Measurements from ENCODE around the gene KIF12.
"Not testable (repeated sequence)": the region's sequence is repeated elsewhere in the genome, so short reads cannot be mapped to it uniquely, and the experiment has no call there.

KIF12 gene

DNA sequence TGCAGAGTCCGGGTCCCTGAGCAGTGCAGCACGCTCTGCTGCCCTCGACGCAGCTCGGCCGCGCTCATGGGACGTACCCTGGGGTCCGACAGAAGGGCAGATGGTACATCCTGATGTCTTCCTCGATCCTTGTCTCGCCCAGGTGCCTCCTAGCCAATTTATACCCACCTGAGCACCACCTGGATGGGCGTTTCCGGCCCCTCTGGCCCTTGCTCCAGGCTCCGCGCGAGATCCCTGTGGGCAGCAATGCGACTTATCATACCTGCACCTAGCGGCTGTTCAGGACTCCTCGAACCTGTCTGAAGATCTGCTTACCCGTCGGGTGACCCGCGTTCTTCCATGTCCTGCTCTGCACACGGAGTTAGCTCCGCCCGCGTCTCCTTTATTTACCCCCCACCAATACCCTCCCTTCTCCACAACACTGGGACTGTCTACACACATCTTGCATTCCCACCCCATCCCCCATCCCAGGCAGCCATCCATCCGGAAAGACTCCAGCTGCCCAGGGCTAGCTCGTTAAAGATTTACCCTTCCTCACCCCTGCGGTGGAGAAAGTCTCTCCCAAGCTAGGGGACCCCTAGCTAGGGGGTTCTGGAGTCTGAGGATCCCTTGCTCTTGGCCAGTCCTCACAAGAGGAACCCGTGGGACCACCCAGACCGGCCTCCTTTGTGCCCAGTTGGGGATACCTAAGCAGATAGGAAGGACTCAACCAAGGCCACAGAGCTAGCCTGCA is at the start of gene KIF12:
Gene KIF12, minus strand, starts transcription at position 357 of the 733 bp plus-strand sequence. Its CDS starts 16 bp downstream, at position 341.
- DNase-seq: no peak

DNA sequence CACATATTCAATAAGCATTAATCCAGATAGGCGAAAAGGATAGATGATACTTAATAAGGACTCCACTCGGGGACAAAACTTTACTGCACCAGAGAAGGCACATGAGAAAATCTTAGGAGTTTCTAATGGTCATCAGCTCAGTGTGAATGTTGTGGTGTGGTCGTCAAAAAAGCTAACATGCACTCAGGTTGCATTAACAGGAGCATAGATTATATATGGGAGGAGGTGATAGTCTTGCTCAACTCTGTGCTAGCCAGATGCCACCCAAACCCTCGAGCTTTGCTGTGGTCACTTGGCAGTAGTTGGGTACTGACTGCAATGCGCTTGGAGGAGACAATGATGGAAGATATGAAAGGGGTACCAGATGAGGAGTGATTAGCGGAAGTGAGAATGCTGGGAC is 47.6 kb upstream of the KIF12 start:
- DNase-seq: no peak

DNA sequence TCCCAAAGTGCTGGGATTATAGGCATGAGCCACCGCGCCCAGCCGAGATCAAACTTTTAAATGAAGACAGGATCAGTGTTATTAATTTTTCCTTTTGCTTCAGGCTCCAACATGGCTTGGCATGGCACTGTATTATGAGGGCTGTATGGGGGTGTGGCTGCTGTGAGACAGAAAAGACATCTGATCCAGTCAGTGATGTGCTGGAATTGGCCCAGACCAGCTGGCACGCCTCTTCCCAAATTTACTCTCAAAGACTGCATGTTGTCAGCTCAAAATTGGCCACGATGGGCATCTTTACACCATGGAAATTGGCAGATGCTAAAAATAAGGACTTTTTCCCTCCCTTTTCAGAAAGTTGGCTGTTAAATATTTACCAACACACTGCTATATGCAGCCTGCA is 44.1 kb upstream of the KIF12 start:
- DNase-seq: no peak

DNA sequence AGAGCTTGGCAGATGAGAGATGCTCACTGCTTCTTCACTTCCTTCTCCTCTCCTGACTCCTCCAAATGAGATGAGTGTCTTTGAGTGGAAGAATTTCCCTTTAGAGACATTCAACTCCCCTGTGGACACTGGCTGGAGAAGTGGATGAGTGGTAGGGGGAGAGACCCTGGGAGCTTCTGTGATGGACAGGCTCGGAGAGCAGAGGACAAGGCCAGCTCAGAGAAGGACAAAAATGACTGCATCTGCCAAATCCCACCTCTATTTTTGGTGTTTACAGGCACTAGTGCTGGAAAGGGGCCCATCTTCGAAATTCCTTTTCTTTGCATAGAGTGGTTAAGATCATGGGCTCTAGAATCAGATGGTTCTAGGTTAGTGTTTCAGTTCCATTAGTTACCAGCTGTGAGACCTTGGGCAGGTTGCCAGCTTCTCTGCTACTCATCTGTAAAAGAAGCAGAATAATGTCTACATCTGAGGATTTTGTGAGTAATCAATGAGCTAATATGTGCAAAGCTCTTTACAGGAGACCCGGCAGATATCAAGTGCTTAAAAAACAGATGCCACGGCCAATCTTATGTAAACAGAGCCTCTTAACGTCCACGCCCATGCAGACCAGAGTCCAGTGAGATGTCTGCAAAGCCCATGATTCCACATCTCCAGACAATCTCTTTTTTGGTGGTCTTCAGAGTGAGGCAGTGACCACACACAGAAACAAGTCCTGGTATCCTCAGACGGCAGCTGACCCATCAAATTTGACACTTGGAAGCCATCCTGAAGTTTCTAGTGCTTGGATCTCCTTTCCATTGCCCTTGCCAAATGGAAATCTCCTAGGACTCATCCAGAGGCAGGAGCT is 42.7 kb upstream of the KIF12 start:
- peak in 1 of 58 donors; percentile 43 for DNase-seq

DNA sequence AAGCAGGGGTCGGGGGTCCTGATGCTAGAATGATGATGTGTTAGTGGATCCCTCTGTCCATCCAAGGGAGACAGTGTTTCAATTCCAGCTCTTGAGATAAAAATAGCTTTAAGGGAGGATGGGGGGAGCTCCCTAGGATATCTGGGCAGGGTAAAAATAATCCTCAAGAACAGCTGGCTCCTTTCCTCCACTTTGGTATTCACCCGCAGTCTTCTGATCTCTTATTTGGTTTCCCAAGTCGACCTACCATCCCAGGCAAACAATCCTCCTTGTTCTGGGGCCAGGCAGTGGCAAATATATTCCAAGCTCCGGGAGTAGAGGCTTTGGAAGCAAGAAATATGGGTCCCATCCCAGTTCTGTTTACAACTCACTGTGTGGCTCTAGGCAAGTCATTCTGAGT is 41.8 kb upstream of the KIF12 start:
- peak in 2 of 58 donors; percentile 9 to 11 for DNase-seq

DNA sequence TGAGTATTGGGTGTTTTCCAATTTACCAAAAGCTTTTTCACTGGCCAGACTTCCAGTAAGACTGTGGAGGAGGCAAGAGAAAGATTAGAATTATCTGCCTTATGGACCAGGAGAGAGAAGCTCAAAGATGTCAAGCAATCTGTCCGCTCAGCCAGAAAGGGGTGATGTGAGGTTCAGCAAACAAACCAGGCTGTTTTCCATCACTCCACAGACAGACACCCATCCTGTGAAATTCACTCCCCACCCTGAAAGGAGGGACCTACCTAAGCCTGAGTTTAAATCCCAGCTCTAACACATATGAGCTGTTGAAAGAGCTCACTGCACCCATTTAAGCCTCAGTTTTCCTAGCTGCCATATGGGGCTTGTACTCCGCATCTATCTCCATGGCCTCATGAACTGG is 41.3 kb upstream of the KIF12 start:
- DNase-seq: no peak

DNA sequence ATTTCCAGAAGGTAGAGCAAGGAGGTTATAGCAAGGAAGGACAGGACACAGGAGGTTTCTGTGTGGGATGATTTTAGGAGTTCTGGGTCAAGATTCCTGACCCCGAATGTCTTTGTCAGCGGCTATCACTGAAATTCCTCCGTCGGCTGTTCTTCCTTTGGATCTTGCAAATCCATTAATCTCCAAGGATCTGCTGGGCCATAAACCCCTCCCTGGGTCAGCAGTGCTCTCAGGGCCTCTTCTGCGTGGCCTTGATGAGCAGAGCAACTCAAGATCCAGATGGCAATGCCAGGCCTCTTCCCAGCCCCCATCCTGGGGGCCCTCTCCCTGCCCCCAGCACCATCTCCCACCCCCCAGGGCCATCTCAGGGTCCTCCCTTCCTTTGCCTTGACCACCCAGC is 40.0 kb upstream of the KIF12 start:
- DNase-seq: no peak

DNA sequence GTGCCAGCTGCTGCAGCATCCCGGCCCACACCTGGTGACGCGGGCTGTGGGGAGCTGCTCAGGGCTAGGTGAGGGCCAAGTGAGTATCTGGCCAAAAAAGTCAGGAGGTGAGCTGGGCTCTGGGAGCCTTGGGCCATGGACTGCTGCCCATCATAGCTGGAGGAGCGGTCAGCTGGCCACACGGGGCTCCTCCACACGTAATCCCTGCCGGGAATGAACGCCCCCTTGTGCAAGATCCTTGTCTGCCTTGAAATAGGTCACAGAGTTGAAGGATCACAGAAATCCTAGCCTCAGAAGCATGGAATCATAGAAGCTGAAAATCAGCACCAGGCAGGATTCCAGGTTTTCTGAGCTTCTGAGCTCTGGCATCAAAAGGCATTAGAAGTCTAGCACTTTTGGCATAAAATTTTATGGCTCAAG is 39.5 kb upstream of the KIF12 start:
- DNase-seq: peak in 4 of 58 donors; percentile 8 to 37 (median 14)

DNA sequence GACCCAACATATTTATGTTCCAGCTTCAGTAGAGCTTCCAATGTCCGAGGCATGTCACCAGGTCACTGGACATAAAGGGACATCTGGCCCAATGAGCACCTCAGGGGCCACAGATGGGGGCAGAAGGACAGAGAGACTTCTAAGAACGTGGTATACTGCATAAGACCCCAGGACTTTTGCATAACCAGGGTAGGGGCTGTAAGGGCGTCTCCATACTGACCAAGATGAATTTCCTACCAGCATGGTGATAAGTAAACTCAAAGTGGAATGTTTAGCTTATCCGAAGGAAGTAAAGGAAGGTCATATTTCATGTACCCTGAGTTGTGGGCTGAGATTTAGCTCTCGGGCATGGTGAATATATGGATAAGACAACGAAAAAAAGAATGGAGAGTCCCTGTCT is 38.7 kb upstream of the KIF12 start:
- DNase-seq: no peak

DNA sequence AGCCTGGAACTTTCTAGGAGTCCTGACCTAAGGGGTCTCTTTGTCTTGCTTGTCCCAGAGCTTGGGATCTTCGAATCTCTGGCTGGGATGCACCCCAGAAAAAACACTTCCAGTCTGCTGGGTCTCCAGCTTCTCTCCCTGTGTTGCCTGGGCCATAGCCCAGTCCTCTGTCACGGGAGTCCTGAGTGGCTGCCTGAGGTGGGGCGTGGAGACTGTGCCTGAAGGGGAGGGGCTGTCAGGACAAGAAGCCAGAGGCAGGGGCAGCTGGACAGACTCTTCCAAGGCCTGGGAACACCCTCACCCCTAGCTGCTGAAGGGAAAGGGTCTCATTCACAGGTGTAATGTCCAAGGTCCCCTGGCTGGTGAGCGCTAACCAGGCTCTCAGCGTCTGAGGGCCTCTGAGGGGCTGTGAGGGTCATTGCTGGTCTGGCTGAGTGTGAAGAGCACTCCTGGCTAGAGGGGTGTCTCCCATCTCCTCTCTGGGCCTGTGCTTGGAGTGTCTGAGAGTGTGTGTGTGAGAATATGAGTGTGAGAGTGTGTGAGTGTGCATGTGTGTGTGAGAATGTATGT is 35.8 kb upstream of the KIF12 start:
- no peak for DNase-seq

DNA sequence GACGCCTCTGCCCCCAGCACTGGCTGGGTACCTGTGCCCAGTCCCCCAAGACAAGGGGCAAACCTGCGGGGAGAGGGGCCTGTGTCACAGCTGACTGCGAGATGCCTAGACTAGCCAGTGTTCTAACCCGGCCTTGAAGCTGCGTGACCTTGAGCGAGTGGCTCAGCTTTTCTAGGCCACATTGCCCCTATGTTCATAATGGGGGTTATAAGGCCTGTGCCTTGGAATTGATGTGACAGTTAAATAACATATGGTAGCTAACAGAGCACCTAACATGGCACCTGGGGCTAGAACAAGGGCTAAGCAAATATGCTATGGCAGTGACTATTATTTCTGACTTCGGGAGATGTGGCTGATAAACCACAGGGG is 33.4 kb upstream of the KIF12 start:
- DNase-seq: no peak

DNA sequence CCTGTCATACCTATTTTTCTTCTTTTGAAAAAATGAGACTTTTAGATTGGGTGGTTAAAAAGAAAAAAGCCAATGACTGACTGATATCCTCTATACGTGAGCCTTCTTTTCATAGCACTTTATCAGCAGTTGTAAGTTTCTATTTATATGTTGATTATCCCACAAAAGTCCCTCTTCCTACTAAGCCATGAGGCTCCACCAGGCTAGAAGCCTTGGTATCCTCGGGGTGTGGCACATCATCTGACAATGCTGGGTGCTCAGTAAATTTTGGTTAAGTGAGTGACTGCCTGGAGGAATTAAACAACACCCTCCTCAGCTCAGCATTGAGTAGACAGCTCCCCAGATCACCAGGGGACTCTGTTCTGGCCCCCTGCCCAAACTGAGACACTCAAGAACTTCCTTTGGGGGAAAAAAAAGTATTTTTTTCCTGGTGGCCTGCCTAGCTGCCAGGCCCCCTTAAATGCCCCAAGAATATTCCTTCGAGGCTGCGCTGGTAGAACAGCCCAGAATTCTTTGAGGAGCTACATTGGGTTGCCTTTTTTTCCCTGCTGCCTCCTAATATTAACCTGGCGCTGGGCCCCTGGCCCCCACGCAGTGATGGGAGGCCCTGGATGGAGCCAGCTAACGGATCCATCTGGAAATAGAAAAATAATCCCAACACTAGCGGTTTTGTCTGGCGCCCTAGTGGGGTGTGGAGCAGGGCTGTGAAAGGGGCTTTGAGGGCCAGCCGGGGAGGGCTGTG is 32.9 kb upstream of the KIF12 start:
- no peak for DNase-seq

DNA sequence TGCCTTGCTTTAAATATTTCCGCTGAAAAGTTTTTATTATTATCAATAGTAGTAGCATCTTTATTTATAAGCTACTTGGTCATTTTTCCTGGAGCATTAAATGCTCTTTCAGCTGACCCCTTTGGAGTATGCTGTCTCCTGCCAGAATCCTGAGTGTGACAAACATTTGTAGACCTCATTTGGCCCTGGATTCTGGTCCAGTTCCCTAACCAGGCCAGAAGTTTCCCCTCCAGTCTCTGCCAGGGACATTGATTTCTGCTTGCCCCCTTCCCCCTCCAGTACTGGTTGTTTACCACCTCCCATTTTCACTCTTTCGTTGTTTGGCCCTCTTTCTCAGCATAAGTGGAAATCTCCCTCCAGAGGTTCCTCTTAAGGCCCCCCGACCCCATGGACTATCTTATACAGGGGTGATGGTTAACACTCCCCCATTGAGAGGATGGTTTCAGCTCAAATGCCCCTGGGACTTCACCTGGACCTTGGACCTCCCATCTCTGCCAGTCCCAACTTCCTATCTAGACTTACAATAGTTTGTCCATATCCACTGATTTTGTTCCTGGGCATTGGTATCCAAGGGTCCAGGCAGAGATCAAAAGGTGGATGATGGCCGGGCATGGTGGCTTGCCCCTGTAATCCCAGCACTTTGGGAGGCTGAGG is 31.7 kb upstream of the KIF12 start:
- peak in 9 of 58 donors; percentile 6 to 30 (median 12) for DNase-seq

DNA sequence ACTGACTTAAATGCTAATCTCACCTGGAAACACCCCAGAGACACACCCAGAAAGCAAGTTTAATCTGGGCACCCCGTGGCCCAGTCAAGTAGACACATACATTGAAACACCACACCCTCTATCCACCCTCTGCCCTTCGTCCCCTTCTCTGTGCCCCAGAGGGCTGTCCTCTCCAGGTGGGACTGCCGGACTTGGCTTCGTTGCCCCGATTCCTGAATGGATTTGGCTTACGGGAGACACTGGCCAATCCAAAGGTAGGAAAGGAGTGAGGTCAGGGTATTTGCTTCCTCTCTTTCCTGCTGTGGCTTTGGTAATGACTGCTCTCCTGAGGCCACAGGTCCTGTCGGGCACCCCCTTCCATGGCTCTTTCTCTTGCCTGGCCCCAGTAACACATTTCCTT is 31.0 kb upstream of the KIF12 start:
- no peak for DNase-seq

DNA sequence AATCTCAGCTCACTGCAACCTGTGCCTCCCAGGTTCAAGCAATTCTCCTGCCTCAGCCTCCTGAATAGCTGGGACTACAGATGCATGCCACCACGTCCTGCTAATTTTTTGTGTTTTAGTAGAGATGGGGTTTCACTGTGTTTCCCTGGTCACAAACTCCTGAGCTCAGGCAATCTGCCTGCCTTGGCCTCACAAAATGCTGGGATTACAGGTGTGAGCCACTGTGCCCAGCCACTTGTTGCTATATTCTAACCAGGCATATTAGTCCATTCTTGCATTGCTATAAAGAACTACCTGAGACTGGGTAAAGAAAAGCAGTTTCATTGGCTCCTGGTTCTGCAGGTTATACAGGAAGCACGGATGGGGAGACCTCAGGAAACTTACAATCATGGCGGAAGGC is 29.7 kb upstream of the KIF12 start:
- not testable (repeated sequence) for DNase-seq

DNA sequence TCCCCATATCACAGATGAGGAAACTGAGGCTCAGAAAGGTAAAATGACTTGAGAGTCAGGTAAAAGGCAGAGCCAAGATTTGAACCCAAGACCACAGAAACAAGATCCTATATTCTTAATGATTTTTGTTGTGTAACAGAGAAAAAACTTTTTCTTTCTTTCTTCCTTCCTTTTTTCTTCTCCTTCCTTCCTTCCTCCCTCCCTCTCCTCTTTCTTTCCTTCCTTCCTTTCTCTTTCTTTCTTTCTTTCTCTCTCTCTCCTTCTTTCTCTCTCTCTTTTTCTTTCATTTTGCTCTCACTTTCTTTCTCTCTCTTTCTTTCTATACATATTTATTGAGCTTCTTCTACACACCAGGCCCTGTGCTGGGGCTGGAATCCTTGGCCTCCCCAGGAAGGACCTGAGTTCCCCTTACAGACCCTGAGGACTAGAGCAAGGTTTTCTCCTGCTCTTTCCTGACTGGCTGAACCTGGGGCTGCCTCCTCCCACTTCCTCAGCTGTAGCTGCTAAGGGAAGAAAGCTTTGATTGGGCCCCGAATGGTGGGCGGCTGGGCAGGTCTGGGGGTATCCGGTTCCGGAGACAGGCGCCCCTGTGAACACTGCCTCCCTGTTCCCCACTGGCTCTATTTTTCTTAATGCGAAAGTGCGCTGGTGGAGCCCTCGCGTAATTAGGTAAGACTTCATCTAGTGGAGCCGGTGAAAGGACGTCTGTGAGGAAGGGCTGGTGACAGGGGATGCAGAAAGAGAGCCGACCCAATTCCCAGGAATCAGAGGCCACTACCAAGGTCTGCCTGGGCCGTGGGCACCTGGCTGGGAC is 27.4 kb upstream of the KIF12 start:
- DNase-seq: no peak

DNA sequence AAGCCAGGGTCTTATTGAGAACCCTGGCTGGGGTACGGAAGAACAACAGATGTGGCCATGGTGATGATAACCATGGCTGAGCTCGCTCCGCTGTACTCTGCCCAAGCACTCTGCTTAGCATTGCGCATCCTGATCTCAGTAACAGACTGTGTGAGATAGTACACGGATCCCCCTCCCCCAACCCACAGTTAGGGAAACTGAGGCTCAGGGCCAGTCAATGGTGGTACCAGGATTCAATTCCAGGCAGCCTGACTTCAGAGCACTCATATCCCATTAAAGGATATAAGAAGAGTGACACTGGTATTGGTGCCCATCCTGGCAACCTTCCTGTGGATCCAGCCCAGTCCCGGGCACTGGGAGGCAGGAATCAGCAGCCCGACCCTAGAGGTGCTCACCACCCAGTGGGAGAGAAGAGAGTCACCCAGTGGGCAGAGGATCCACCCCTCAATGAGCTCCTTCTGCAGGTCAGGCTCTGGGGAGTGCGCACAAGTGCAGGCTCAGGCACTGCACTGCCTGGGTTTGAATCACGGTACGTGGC is 26.5 kb upstream of the KIF12 start:
- no peak for DNase-seq

DNA sequence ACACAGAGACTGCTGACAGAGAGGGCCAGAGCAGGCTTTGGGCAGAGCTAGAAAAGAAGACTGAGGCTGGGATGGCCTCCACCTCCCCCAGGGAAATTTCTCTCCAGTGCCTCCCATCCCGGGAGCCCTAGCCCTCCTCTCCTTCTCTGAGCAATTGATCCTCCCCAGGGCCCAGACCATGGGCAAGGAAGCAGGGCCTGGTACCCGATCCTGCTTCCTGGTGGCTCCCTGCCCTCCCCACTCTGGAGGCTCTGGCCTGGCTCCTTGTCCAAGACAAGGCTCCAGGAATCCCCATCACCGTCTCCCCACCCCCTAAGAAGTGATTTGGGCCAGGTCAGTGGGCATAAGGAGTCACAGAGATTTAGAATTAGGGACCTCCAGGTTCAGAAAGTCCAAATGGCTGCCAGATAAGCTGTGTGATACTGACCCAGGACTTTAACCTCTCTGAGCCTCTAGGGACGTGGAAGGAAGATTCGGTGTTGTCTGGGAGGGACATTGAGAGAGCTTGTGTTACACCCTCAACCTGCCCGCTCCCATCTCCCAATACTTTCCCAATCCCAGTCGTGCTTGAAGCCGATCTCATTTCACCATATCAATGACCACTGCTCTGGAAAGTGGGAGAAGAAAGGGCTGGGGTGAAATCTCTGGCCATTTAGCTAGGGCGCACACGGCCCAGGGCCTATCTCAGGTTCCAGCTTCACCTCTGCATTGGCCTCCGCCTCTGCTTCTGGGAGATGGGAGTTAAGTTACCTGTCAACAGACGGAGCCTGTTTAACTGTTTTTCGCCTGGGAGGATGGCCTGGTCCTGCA is 25.8 kb upstream of the KIF12 start:
- no peak for DNase-seq

DNA sequence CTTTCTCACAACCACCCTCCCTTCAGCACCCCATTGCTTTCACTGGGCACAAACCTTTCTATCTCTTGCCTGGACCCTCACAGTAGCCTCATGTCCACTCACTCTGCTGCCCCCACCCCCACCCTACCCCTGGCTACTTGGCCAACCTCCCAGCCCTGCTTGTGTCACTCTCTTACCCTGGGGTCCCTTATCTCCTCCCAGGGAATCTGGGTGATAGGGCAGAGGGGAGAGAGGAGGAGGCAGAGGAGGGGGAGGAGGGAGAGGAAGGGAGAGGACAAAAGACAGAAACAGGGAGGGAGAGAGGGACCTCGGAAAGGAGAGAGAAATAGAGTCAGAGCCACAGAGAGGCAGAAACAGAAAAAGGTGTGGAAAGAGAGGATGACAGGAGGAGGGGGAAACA is 25.0 kb upstream of the KIF12 start:
- no peak for DNase-seq

Data from anterior cingulate cortex (tissue), 58 donors.